NCI-H2196 treated with DMSO at 0.1 percent for 48 hours (cell line): Measurements from ENCODE around the gene ANXA10.
"Not testable (repeated sequence)": the region's sequence is repeated elsewhere in the genome, so short reads cannot be mapped to it uniquely, and the experiment has no call there.

Source experiments
- DNase-seq: peaks from one replicate; lab custom pipeline; 2025; ENCODE audit not compliant: unreplicated experiment; lab: John Stamatoyannopoulos, UW

The ANXA10 gene

GRCh38 chr4:168118116-168118655 is 25.8 kb downstream of the ANXA10 start:
- DNase-seq: no peak

- DNase-seq: no peak
These were observed 26.8 kb downstream of the ANXA10 start for GRCh38 chr4:168119100-168119499.

GRCh38 chr4:168119890-168120289 is 27.6 kb downstream of the ANXA10 start:
- DNase-seq: no peak

DNA sequence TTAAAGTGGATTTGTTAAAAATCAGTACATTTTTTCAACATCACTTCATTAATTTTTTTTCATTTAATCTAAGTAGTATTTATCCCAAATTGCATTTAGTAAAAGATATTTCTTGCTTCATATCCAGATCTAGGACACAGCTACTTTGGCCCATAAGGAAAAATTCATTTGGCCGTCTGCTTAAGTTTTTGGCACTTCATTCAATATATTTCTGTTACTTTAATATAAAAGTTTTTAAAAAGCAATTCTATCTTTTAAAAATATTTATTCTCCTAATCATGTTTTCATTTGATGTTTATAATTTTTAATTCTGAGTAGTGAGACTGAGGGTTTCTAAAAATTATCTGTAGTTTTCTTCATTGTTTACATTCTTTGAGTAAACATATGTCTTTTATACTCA is 28.5 kb downstream of the ANXA10 start:
- DNase-seq: no peak

- no peak for DNase-seq
These were observed 31.8 kb downstream of the ANXA10 start for GRCh38 chr4:168124008-168124641.

DNA sequence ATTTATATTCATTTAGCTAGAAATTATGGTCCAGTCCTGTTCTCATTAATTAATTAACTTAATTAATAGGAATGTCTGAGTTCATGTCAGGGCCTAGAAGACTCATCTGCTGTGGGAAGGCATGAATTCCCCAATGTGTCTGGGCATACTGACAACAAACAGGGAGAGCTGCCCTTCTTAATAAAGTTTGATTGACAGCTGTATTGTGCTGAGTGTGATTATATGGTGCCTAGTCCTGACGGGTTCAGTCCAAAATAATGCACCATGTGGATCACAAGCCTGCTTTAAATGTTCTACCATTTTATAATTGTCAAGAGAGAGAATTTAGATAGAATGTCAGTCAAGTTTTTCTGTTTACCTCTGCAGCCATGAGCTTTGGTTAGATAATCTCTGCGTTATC is 34.6 kb downstream of the ANXA10 start:
- DNase-seq: no peak

DNA sequence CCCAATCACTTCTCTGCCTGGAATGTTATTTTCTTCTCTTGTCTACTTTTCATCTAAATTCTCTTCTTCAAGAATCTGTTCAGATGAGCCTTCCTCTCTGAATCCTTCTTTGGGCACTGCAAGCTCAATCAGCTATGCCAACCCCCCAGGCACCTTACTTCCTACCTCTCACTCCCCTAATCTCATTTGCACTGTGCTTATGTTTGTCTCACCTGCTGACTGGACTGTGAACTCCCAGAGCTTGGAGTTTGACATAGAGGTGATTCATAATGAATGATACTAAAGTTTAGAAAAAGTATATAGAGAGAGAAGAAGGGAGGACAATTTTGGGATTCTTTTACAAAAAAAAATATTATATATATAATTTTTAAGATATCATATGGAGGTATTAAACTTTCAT is 36.3 kb downstream of the ANXA10 start:
- DNase-seq: no peak

- DNase-seq: no peak
These were observed 36.9 kb downstream of the ANXA10 start for GRCh38 chr4:168129046-168129772.

- DNase-seq: no peak
These were observed 37.5 kb downstream of the ANXA10 start for GRCh38 chr4:168129802-168130201.

- DNase-seq: no peak
These were observed 38.9 kb downstream of the ANXA10 start for GRCh38 chr4:168131196-168131595.

- DNase-seq: no peak
These were observed 42.3 kb downstream of the ANXA10 start for GRCh38 chr4:168134651-168135050.

DNA sequence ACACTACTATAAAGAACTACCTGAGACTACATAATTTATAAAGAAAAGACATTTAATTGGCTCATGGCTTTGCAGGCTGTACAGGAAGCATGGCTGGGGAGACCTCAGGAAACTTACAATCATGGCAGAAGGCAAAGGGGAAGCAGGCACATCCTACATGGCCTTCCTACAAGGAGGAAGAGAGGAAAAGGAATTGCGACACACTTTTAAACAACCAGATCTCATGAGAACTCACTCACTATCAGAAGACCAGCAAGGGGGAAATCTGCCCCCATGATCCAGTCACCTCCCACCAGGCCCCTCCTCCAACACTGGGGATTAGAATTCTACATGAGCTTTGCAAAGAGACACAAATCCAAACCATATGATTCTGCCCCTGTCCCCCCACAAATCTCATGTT is 43.5 kb downstream of the ANXA10 start:
- DNase-seq: not testable (repeated sequence)

- not testable (repeated sequence) for DNase-seq
These were observed 45.4 kb downstream of the ANXA10 start for GRCh38 chr4:168137695-168138094.

DNA sequence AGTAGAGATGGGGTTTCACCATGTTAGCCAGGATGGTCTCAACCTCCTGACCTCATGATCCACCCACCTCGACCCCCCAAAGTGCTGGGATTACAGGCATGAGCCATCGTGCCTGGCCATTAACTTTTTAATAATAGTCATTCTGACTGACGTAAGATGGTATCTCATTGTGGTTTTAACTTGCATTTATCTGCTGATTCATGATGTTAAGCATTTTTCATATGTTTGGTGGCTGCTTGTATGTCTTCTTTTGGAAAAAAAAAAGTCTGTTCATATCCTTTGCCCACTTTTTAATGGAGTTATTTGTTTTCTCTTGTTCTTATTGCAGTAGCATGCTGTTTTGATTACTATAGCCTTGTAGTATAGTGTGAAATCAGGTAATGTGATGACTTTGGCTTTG is 45.8 kb downstream of the ANXA10 start:
- DNase-seq: no peak

- no peak for DNase-seq
These were observed 47.0 kb downstream of the ANXA10 start for GRCh38 chr4:168139336-168139735.

DNA sequence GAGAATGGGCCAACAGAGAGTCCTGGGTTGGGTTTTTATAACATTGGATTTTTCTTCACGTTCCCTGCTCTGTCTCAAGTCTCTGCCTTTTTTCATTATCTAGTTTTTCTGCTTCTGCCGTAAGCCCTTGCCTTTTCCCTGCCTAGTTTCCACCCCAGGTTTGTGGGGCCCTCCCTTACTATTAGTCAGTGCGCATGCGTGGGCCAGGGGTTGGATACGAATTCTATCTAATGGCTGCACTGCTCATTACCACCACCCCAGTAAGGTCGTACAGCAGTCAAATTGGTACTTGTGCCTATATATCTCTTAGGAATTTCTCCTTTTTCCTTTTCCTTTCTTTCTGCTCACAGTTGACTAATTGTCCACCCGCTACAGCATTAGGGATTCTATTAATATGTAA is 49.4 kb downstream of the ANXA10 start:
- no peak for DNase-seq

GRCh38 chr4:168143601-168144000 is 51.3 kb downstream of the ANXA10 start:
- no peak for DNase-seq

DNA sequence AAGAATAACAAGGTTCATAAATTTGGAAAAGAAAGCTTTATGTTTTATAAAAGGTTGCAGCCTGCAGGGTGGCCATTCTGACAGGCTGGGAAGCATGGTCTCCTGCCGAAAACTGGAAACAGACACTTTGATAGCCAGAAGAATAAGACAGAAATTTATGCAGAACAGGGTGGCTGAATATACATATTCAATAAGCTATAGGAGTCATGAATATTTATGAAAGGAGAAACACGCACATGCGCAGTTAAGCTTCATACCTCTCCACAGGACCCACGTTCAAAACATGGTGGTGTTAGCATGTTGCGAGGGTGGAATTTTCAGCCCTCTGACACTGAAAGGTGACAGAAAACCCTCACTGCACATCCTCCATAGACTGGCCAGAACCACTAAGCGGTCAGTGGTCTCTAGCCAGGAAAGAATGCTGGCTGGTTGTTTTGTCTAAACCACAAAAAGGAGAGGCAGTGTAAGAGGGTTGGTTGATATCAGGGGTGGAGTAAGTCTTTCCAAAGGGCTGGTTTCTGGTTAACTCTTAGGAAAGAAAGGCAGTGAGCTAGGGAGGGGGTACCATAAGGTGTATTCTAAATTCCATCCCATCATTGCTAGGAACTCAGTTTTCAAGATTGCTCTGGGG is 58.2 kb downstream of the ANXA10 start:
- no peak for DNase-seq

GRCh38 chr4:168151327-168151726 is 59.0 kb downstream of the ANXA10 start:
- no peak for DNase-seq

DNA sequence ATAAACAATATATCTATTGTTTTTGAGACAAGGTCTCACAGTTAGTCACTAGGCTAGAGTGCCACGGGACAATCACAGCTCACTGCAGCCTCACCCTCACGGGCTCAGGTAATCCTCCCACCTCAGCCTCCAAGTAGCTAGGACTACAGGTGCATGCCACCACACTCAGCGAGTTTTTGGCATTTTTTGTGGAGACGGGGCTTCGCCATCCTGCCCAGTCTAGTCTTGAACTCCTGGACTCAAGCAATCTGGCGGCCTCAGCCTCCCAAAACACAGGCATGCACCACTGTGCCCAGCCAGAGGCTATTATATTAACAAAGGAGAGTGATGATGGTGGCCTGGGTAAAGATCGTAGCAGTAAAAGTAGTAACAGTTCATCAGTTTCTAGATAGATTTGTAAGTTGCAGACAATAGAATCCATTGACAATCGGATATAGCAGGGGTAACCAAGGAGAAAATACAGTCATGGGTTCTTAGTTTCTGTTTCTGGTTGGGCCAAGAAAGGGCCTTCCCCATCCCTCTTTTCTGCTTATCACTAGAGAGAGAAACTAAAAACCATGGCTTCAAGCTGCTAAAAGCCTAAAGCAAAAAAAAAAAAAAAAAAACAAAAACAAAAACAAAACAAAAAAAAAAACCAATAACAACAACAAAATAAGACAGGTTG is 60.6 kb downstream of the ANXA10 start:
- DNase-seq: no peak

DNA sequence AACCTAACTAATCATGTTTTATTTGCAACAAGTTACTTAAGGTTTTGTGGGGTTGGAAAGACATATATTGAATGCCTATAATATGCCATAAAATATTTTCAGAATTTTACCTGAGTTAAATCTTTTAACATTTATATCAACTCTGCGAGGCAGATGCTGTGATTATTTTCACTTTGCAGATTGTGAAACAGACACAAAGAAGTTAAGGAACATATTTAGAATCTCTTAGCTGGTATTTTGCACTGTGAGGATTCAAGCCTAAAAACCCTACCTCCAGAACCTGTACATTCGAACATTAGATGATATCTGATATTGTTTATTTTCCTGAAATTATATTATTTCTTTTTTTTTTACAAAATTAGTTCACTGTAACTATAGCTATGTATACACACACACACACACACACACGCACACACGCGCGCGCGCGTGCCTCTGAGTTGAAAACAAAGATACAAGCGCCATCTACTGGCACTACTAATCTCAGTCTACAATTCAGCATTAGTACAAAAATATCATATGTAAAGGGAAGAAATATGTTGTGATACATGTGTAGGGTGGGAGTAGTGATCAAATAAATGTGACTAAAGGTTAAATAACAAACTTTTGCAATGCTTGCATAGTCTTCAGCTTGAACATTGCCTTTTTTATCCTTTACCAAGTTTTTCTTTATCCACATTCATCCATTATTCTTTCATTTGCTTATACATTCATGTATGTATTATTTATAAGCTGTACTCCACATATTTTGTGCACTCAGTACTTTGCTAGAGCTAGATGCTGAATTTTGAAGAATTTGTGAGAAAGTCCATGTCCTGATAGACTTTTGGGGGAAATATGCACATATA is 61.5 kb downstream of the ANXA10 start:
- DNase-seq: peak; percentile 2
